Measurements from ENCODE around the gene FDX2.
A peak's percentile ranks its signal among the peaks of the same experiment; 100 is the strongest.

The FDX2 gene

GRCh38 chr19:10294368-10294697 lies 21.5 kb downstream of the FDX2 start:
- H3K4me3 Mint-ChIP-seq, result peak overlapping the region; percentile 26
- H3K36me3 Mint-ChIP-seq (ENCODE audit: low read depth), result no peaks in the 10 kb centered on the region
- H3K4me1 Mint-ChIP-seq (ENCODE audit: low read depth), result peaks cover 51% of the 10 kb centered on the region
- H3K27ac Mint-ChIP-seq, result peak overlapping the region; percentile 26
- H3K27me3 Mint-ChIP-seq, result peaks cover 54% of the 10 kb centered on the region
- H3K9me3 Mint-ChIP-seq, result no peaks in the 10 kb centered on the region

GRCh38 chr19:10293637-10294367 lies 22.0 kb downstream of the FDX2 start:
- H3K27me3 Mint-ChIP-seq, result peaks cover 55% of the 10 kb centered on the region
- H3K4me1 Mint-ChIP-seq (ENCODE audit: low read depth), result peaks cover 56% of the 10 kb centered on the region
- H3K4me3 Mint-ChIP-seq, result peak overlapping the region; percentile 72
- H3K36me3 Mint-ChIP-seq (ENCODE audit: low read depth), result no peaks in the 10 kb centered on the region
- no peak overlapping the region for H3K27ac Mint-ChIP-seq
- H3K9me3 Mint-ChIP-seq, result no peaks in the 10 kb centered on the region

- Mint-ChIP-seq H3K36me3 (ENCODE audit: low read depth) (no peaks in the 10 kb centered on the region), H3K4me3 (peak overlapping the region; percentile 72), H3K27me3 (peaks cover 62% of the 10 kb centered on the region), H3K27ac (peak overlapping the region; percentile 82), H3K4me1 (ENCODE audit: low read depth) (peaks cover 61% of the 10 kb centered on the region), H3K9me3 (no peaks in the 10 kb centered on the region)
Observed at GRCh38 chr19:10292789-10293636, 22.8 kb downstream of the FDX2 start.

DNA sequence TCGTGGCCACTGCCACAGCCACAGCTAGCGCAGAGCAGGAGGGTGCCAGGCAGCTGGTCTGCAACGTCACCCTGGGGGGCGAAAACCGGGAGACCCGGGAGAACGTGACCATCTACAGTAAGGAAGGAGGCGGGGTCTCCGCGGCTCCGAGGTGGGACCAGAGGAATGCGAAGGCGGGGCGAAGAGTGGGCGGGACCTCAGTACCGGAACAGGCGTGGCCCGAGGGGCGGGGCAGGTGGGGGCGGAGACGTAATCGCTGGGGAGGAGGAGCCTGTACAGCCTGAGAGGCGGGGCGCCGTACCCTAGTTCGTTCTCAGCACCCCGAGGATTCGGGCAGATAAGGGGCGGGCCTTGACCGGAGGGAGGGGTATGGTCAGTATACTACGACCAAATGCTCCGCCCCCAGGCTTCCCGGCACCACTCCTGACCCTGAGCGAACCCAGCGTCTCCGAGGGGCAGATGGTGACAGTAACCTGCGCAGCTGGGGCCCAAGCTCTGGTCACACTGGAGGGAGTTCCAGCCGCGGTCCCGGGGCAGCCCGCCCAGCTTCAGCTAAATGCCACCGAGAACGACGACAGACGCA lies 23.5 kb downstream of the FDX2 start:
- Mint-ChIP-seq H3K4me1 (ENCODE audit: low read depth) (peaks cover 67% of the 10 kb centered on the region), H3K9me3 (no peaks in the 10 kb centered on the region), H3K36me3 (ENCODE audit: low read depth) (no peaks in the 10 kb centered on the region), H3K27me3 (peaks cover 66% of the 10 kb centered on the region), H3K27ac (no peak overlapping the region), H3K4me3 (peak overlapping the region; percentile 72)

- H3K27me3 Mint-ChIP-seq, result peaks cover 64% of the 10 kb centered on the region
- peak overlapping the region; percentile 72 for H3K4me3 Mint-ChIP-seq
- peaks cover 71% of the 10 kb centered on the region for H3K4me1 Mint-ChIP-seq (ENCODE audit: low read depth)
- no peaks in the 10 kb centered on the region for H3K9me3 Mint-ChIP-seq
- H3K36me3 Mint-ChIP-seq (ENCODE audit: low read depth), result no peaks in the 10 kb centered on the region
- no peak overlapping the region for H3K27ac Mint-ChIP-seq
Observed at GRCh38 chr19:10291554-10292205, 24.1 kb downstream of the FDX2 start.

- no peak overlapping the region for H3K27ac Mint-ChIP-seq
- no peaks in the 10 kb centered on the region for H3K9me3 Mint-ChIP-seq
- H3K27me3 Mint-ChIP-seq, result peaks cover 63% of the 10 kb centered on the region
- peak overlapping the region; percentile 72 for H3K4me3 Mint-ChIP-seq
- peaks cover 76% of the 10 kb centered on the region for H3K4me1 Mint-ChIP-seq (ENCODE audit: low read depth)
- H3K36me3 Mint-ChIP-seq (ENCODE audit: low read depth), result peaks cover 6% of the 10 kb centered on the region
Observed at GRCh38 chr19:10290876-10291553, 24.8 kb downstream of the FDX2 start.

- peaks cover 12% of the 10 kb centered on the region for H3K36me3 Mint-ChIP-seq (ENCODE audit: low read depth)
- peaks cover 76% of the 10 kb centered on the region for H3K4me1 Mint-ChIP-seq (ENCODE audit: low read depth)
- H3K4me3 Mint-ChIP-seq, result peak overlapping the region; percentile 72
- peaks cover 58% of the 10 kb centered on the region for H3K27me3 Mint-ChIP-seq
- H3K27ac Mint-ChIP-seq, result no peak overlapping the region
- H3K9me3 Mint-ChIP-seq, result no peaks in the 10 kb centered on the region
Observed at GRCh38 chr19:10290357-10290875, 25.4 kb downstream of the FDX2 start.

GRCh38 chr19:10289836-10290356 lies 25.9 kb downstream of the FDX2 start, which contains the start of gene ICAM5:
ICAM5 (plus strand) TSS chr19:10289952; CDS start chr19:10290044, 92 bp downstream.
- Mint-ChIP-seq H3K27me3 (peaks cover 55% of the 10 kb centered on the region), H3K9me3 (no peaks in the 10 kb centered on the region)

DNA sequence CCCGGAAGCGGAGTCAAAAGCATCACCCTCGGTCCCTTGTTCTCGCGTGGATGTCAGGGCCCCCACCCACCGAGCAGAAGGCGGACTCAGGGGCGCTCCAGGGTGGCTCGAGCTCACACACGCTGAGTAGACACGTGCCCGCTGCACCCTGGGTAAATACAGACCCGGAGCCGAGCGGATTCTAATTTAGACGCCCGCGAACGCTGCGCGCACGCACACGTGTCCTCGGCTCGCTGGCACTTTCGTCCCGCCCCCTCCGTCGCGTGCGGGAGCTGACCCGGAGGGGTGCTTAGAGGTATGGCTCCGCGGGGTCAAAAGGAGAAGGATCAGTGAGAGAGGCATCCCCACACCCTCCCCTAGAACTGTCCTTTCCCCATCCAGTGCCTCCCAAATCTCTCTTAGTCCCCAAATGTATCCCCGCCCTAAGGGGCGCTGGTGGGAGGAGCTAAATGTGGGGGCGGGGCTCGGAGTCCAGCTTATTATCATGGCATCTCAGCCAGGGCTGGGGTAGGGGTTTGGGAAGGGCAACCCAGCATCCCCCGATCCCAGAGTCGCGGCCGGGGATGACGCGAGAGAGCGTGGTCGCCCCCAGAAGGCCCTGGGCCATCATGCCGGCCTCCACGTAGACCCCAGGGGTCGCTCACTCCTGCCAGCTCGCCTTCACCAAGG lies 26.5 kb downstream of the FDX2 start:
- no peaks in the 10 kb centered on the region for H3K9me3 Mint-ChIP-seq
- peaks cover 75% of the 10 kb centered on the region for H3K4me1 Mint-ChIP-seq (ENCODE audit: low read depth)
- H3K36me3 Mint-ChIP-seq (ENCODE audit: low read depth), result peaks cover 23% of the 10 kb centered on the region
- H3K27ac Mint-ChIP-seq, result peak overlapping the region; percentile 71
- H3K27me3 Mint-ChIP-seq, result peaks cover 49% of the 10 kb centered on the region
- peak overlapping the region; percentile 76 for H3K4me3 Mint-ChIP-seq

More at GRCh38 chr19:10289836-10290356, 25.9 kb downstream of the FDX2 start, which contains the start of gene ICAM5:
- H3K4me1 Mint-ChIP-seq (ENCODE audit: low read depth), result peaks cover 76% of the 10 kb centered on the region
- H3K36me3 Mint-ChIP-seq (ENCODE audit: low read depth), result peaks cover 17% of the 10 kb centered on the region
- H3K27ac Mint-ChIP-seq, result peak within 1 kb of the TSS; percentile 71
- peak within 1 kb of the TSS; percentile 76 for H3K4me3 Mint-ChIP-seq

GRCh38 chr19:10288662-10289166 lies 27.1 kb downstream of the FDX2 start:
- Mint-ChIP-seq H3K9me3 (no peaks in the 10 kb centered on the region), H3K27ac (peak overlapping the region; percentile 71), H3K36me3 (ENCODE audit: low read depth) (peaks cover 29% of the 10 kb centered on the region)

GRCh38 chr19:10286803-10287737 lies 28.7 kb downstream of the FDX2 start, which contains the start of gene ICAM4:
ICAM4 (plus strand) TSS chr19:10286955; CDS start chr19:10287013, 58 bp downstream.
- Mint-ChIP-seq H3K4me3 (peak within 1 kb of the TSS; percentile 19), H3K9me3 (no peaks in the 10 kb centered on the region), H3K36me3 (ENCODE audit: low read depth) (peaks cover 34% of the 10 kb centered on the region), H3K4me1 (ENCODE audit: low read depth) (peaks cover 61% of the 10 kb centered on the region), H3K27me3 (peaks cover 27% of the 10 kb centered on the region), H3K27ac (peak within 1 kb of the TSS; percentile 49)

More at GRCh38 chr19:10288662-10289166, 27.1 kb downstream of the FDX2 start:
- Mint-ChIP-seq H3K4me1 (ENCODE audit: low read depth) (peaks cover 75% of the 10 kb centered on the region), H3K27me3 (peaks cover 44% of the 10 kb centered on the region), H3K4me3 (peak overlapping the region; percentile 76)

GRCh38 chr19:10285393-10285792 lies 30.4 kb downstream of the FDX2 start:
- Mint-ChIP-seq H3K27me3 (peaks cover 15% of the 10 kb centered on the region), H3K27ac (no peak overlapping the region), H3K4me1 (ENCODE audit: low read depth) (peaks cover 45% of the 10 kb centered on the region), H3K9me3 (no peaks in the 10 kb centered on the region), H3K4me3 (no peak overlapping the region), H3K36me3 (ENCODE audit: low read depth) (peaks cover 39% of the 10 kb centered on the region)

Measured in stimulated activated naive CD8-positive, alpha-beta T cell treated with anti-CD3 and anti-CD28 coated beads, Interleukin-15, Interleukin-2, amounts not matched to agents 100 ng/mL and 50 ng/mL, for 24 hours (primary cell).